ENCODE measurements around the gene ITGAL.

The ITGAL gene

DNA sequence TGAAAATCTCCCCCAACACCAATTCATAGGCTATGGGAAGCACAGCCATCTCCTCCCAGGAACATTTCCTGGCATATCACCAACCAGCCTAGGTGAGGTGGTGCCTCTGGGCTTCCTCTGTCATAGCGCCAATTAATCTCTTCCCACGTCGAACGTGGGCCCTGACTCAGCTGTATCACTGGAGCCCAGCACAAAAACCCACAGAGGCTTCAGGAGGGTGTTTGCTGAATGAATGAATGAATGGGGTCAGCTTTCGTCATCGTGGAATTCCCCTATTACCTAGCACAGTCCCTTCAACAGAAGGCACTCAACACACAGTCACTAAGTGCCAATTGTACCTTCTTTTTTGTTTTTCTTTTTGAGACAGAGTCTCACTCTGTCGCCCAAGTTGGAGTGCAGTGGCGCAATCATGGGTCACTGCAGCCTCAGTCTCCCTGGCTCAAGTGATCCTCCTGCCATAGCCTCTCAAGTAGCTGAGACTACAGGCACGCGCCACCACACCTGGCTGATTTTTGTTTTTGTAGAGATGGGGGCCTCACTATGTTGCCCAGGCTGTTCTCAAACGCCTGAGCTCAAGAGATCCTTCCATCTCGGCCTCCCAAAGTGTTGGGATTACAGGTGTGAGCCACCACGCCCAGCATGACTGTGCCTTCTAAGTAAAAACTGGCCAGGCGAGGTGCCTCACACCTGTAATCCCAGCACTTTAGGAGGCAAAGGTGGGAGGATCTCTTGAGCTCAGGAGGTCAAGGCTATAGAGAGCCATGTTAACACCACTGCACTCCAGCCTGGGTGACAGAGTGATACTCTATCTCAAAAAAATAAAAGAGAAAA lies 94.8 kb downstream of the ITGAL start:
- DNase-seq (ENCODE audit: extremely low read depth in 1 of 2, low read depth in 1 of 2), result peak in 1 of 2 donors; percentile 65

DNA sequence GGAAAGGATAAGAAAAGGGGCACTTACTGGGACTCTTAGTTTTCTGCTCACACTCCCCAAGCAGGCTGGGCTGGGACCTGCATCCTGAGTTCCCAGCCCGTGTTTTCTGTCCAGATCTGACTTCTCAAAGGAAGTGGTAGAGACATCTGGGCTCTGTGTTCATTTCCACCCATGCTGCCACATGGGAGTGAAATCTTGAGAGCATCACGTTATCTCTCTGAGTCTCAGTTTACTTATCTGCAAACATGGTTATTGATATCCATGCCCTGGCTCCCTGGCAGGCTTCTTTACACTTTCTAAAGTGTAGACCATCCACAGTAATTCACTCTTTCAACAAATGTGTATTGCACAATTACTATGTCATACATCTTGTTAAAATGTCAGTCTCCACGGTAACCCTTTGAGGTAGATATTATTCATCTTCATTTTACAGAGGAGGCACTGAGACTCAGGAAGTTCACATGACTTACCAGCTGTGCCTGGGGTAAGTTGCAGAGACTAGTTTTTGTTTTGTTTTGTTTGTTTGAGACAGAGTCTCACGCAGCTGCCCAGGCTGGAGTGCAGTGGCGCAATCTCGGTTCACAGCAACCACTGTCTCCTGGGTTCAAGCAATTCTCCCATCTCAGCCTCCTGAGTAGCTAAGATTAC lies 95.6 kb downstream of the ITGAL start:
- peak in 1 of 2 donors; percentile 32 for DNase-seq (ENCODE audit: extremely low read depth in 1 of 2, low read depth in 1 of 2)

DNA sequence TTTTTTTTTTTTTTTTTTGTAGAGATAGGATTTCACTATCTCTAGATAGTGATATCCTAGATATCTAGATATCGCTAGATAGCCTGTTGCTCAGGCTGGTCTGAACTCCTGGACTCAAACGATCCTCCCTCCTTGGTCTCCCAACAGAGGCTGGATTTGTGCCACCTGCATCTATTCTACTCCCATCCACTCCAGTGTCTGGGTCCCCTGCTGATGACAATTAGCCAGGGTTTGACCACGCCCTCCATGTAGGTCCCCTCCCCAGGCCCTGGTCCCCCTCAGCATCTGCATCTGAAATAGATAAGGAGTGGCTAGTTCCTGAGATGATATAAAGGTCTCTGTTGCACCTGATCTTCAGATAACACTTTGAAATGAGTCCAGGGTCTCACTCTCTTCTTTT lies 96.7 kb downstream of the ITGAL start:
- DNase-seq (ENCODE audit: extremely low read depth in 1 of 2, low read depth in 1 of 2), result no peak

DNA sequence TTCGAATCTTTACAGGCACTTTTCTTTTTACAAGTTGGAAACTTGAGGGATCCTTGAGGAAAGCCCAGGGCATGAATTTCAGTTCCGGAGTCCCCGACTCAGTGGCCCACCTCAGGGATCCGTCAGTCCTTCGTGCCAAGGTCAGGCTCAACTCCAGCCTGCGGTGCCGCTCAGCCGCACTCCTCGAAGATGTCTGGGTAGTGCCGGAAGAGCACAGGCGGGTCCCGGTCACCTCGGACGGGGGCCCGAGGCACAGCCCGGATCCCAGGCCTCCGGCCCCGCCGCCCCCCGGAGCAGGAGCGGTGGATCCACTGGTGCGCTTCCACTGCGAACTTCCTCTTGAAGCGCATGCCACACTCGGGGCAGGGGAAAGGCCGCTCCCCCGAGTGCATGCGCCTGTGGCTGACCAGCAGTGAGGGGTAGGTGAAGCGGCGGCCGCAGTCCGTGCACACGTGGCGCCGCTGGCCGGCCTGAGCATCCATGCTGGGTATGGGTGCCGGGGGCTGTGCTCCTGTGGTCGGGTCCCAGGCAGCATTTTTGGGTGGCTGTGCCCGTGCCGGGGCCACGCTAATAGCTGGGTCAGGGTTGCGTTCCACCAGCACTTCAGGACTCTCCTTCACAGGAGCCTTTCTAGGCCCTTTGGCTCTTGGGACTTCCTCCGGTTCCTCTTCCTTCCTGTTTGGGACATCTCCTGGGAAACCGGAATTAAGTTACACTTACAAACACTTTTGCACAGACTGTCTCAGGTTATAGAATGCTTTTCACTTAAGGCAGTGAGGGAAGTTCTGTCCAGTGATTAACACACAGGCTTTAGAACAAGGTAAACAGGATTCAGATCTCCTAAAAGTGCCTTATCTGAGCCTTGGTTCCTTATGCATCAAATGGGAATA lies 97.4 kb downstream of the ITGAL start:
- no peak for DNase-seq (ENCODE audit: extremely low read depth in 1 of 2, low read depth in 1 of 2)

DNA sequence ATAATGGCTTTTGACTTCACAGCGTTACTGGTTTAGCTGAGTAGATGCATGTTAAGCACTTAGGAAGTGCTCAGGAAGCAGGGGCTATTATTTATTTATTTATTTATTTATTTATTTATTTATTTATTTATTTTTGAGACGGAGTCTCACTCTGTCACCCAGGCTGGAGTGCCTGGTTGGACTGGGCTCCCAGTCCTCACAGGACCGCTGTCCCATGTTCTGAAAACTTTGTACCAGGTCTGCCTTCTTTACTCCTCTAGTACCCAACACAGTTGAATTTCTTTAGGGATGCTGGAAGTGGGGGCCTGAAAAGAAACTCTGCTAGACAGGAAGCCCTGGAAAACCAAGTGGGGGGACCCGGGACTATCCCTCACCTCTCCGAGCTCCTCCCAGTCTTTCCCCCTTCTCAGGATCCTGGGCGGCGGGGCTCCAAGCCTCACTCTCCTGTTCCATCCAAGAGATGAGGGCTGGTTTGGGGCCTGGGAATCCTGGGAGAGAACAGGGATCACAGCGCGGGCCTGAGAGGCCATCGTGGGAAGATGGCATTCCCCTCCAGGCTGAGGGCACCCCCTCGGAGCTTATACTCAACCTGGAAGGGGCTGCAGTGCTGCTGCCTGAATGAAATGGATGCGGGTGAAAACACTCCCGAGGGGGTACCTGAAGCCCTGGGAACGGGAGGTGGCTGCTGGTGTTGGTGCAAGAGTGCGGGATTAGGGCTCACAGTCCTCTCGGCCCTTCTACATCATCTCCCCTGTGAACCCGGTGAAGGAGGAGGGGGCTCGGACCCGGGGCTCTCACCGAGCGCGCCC lies 98.3 kb downstream of the ITGAL start:
- DNase-seq (ENCODE audit: extremely low read depth in 1 of 2, low read depth in 1 of 2), result no peak

DNA sequence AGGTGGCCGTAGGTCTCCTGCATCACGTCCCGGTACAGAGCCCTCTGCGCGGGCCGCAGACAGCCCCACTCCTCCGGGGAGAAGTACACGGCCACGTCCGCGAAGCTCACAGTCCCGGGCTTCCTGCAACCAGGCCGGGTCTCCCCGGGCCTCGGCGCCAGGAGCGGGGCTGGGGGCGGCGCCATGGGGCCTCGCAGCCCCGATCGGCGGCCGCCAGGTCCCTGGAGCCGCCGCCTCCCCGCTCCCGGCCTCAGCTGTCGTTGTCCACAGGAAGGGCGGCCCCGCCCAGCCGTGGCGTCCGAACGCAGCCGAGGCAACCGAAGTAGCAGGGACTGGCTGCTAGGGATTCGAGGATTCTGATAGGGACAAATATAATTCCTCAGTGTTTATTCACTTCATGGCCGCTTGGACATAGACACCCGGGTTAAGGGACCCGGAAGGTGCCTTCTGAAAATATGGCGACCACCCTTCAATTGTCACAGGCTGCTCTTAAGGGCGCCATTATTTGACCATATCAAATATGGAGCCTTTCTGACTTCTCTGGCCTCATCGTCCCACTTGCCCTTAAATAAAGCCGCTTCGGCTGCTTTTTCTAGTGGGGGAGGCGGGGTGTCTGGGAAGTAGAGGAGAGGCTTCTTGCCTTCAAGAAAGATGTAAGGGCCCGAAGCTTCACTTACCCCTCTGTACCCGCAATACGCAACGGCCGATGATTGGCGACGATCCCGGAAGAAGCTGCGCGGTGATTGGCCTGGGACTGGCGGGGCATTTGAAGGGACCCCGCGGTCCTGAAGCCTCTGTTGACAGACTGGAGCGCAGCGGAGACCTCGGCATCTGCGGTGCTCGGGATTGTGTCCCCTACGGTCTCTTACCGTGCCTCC lies 99.1 kb downstream of the ITGAL start, which contains the start of gene ZNF688:
Gene ZNF688 (minus strand): TSS at position 270 of the 878 bp plus-strand sequence. CDS start 85 bp downstream, at position 185.
- peak; percentile 75 to 91 for DNase-seq (ENCODE audit: extremely low read depth in 1 of 2, low read depth in 1 of 2)
